ENCODE measurements around the gene RPLP2. TPM values are rescaled to one million over a fixed set of nuclear protein-coding genes. Genes with fewer than 3 reads are reported as not detected.

The RPLP2 gene
- total RNA-seq, 1 donor from 2014 or later, result 418 TPM

DNA sequence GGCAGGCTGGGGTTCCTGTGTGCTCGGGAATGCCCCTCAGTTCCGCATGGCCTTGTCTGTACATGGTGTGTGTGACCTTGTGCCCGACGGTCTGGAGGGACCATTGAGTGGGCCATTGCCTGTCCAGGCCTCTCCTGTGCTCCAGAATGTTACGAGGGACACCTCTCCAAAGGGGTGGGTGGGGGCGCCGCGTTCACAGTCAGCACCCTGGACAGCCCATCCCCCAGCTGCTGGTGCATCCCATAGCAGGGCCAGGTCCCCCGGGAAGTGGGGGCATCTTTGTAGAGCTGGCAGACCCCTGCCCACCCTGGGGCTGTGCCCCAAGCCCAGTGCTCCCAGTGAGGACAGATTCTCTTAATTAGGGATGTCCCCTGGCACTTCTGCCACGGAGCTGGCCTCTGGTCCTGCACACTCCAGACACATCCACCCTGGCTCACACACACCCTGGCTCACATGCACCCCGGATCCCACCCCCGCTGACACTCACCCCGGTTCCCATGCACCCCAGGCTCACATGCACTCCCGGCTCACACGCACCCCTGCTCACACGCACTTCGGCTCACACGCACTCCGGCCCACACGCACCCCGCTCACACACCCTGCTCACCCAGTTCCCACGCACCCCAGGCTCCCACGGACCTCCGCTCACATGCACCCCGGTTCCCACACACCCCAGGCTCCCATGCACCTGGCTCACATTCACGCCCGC is 48.4 kb downstream of the RPLP2 start:
- Histone ChIP-seq H3K4me1 (peaks cover 37% of the 10 kb centered on the region), H3K4me2 (no peak overlapping the region), H3K27ac (no peak overlapping the region), H3K4me3 (no peak overlapping the region), H2AFZ (replicated peaks) (no peak overlapping the region), H3K36me3 (no peaks in the 10 kb centered on the region), H3F3A (ENCODE audit: low read depth) (peaks cover 18% of the 10 kb centered on the region), H3K79me2 (ENCODE audit: low read depth) (no peaks in the 10 kb centered on the region), H3K27me3 (no peaks in the 10 kb centered on the region), H4K20me1 (ENCODE audit: low read depth) (peaks cover 58% of the 10 kb centered on the region), H3K9ac (no peak overlapping the region), H3K9me3 (ENCODE audit: low read depth) (no peaks in the 10 kb centered on the region)
- DNase-seq (ENCODE audit: low spot score), result no peak
- Mint-ChIP-seq H3K27ac (no peak overlapping the region), H3K9me3 (no peaks in the 10 kb centered on the region), H3K4me1 (peaks cover 17% of the 10 kb centered on the region), H3K27me3 (ENCODE audit: insufficient read depth, low read depth) (peaks cover 2% of the 10 kb centered on the region), H3K4me3 (peak overlapping the region; percentile 63), H3K36me3 (no peaks in the 10 kb centered on the region)
- TF ChIP-seq CTCF (IDR thresholded peaks at IDR 0.05) (no peak), EZH2 (IDR thresholded peaks at IDR 0.05) (no peak), EZH2phosphoT487 (IDR thresholded peaks at IDR 0.05) (no peak)

DNA sequence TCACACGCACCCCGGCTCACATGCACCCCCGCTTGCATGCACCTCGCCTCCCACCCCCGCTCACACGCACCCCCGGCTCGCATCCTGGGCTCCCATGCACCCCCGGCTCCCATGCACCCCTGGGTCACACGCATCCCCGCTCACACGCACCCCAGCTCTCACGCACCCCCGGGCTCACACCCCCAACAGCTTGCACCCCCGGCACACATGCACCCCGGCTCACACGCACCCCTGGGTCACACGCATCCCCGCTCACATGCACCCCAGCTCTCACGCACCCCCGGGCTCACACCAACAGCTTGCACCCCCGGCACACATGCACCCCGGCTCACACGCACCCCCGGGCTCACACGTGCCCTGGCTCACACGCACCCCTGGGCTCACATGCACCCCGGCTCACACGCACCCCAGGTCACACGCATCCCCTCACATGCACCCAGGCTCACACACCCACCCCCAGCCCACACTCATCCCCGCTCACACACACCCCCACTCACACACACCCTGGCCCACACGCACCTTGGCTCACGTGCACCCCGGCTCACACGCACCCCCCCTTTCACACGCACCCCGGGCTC is 49.1 kb downstream of the RPLP2 start:
- Mint-ChIP-seq H3K4me3 (no peak overlapping the region), H3K4me1 (peaks cover 19% of the 10 kb centered on the region), H3K36me3 (no peaks in the 10 kb centered on the region), H3K27ac (no peak overlapping the region), H3K9me3 (no peaks in the 10 kb centered on the region), H3K27me3 (ENCODE audit: insufficient read depth, low read depth) (peaks cover 2% of the 10 kb centered on the region)
- Histone ChIP-seq H3K4me1 (peaks cover 35% of the 10 kb centered on the region), H3F3A (ENCODE audit: low read depth) (peaks cover 18% of the 10 kb centered on the region), H3K27ac (no peak overlapping the region), H3K4me3 (no peak overlapping the region), H3K4me2 (no peak overlapping the region), H3K9me3 (ENCODE audit: low read depth) (no peaks in the 10 kb centered on the region), H4K20me1 (ENCODE audit: low read depth) (peaks cover 51% of the 10 kb centered on the region), H3K27me3 (no peaks in the 10 kb centered on the region), H3K79me2 (ENCODE audit: low read depth) (no peaks in the 10 kb centered on the region), H3K36me3 (no peaks in the 10 kb centered on the region), H3K9ac (no peak overlapping the region), H2AFZ (replicated peaks) (no peak overlapping the region)
- DNase-seq (ENCODE audit: low spot score), result no peak
- TF ChIP-seq CTCF (IDR thresholded peaks at IDR 0.05) (no peak), EZH2 (IDR thresholded peaks at IDR 0.05) (no peak), EZH2phosphoT487 (IDR thresholded peaks at IDR 0.05) (no peak)

DNA sequence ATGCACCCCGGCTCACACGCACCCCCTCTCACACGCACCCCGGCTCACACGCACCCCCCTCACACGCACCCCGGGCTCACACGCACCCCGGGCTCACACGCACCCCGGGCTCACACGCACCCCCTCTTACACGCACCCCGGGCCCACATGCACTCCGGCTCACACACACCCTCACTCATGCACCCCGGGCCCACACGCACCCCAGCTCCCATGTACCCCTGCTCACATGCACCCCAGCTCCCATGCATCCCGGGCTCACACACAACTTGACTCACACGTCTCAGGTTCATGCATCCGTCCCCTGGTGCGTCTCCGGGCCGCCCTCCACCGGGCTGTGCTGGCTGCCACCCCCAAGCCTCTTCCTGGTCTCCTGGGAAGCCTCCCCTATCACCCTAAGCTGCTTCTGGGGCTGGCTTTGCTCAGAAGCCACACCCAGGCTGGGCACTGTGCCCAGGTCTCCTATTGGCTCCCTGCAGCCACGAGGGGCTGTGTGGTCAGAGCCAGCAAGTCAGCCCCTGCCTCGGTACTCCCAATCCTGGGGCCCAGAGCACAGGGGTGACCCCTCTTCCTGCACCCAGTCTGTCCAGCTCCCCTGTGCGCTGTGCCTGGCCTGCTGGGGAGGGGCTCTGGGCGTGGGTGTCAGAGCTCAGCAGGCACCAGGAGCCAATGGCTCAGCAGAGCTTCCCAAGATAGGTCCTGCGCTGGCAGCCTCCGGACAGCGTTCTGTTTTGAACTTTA is 49.8 kb downstream of the RPLP2 start:
- no peak overlapping the region for H3K4me3 Mint-ChIP-seq
- H3K4me2 ChIP-seq, result no peak overlapping the region
- no peak overlapping the region for H3K9ac ChIP-seq
- no peak overlapping the region for H3K27ac ChIP-seq
- H3K27me3 ChIP-seq, result no peaks in the 10 kb centered on the region
- no peak overlapping the region for H3K4me3 ChIP-seq
- no peaks in the 10 kb centered on the region for H3K36me3 Mint-ChIP-seq
- H3K27ac Mint-ChIP-seq, result no peak overlapping the region
- TF ChIP-seq EZH2phosphoT487 (IDR thresholded peaks at IDR 0.05) (no peak), CTCF (IDR thresholded peaks at IDR 0.05) (no peak), EZH2 (IDR thresholded peaks at IDR 0.05) (no peak)
- peaks cover 2% of the 10 kb centered on the region for H3K27me3 Mint-ChIP-seq (ENCODE audit: insufficient read depth, low read depth)
- peaks cover 12% of the 10 kb centered on the region for H3F3A ChIP-seq (ENCODE audit: low read depth)
- H3K36me3 ChIP-seq, result no peaks in the 10 kb centered on the region
- no peaks in the 10 kb centered on the region for H3K9me3 ChIP-seq (ENCODE audit: low read depth)
- no peak overlapping the region for H2AFZ ChIP-seq (replicated peaks)
- no peaks in the 10 kb centered on the region for H3K79me2 ChIP-seq (ENCODE audit: low read depth)
- no peaks in the 10 kb centered on the region for H3K9me3 Mint-ChIP-seq
- peaks cover 44% of the 10 kb centered on the region for H4K20me1 ChIP-seq (ENCODE audit: low read depth)
- H3K4me1 Mint-ChIP-seq, result peaks cover 18% of the 10 kb centered on the region
- peaks cover 28% of the 10 kb centered on the region for H3K4me1 ChIP-seq
- DNase-seq (ENCODE audit: low spot score), result no peak

Measured in neural progenitor cell (in vitro differentiated cells).